Choroid plexus epithelial cell (primary cell): Measurements from ENCODE around the gene ELOF1.
A peak's percentile ranks its signal among the peaks of the same experiment; 100 is the strongest.
"Not testable (repeated sequence)": the region's sequence is repeated elsewhere in the genome, so short reads cannot be mapped to it uniquely, and the experiment has no call there.

Source experiments
- DNase-seq: peaks from one replicate; pipeline ENCODE4 v3.0.0-alpha.2; 2010; ENCODE audit warnings: low read depth
- H3K4me3 ChIP-seq: 2 replicates; pipeline ENCODE4 v1.5.1; 2011; ENCODE audit warnings: low read depth, mild to moderate bottlenecking, control low read depth, low read length, moderate library complexity
- TF ChIP-seq, protein P1 (sequence below): conservative IDR thresholded peaks from 2 replicates; pipeline ENCODE4 v1.5.1; 2011; ENCODE audit warnings: low read depth, mild to moderate bottlenecking, control low read depth, inconsistent platforms, low read length, moderate library complexity

The ELOF1 gene

DNA sequence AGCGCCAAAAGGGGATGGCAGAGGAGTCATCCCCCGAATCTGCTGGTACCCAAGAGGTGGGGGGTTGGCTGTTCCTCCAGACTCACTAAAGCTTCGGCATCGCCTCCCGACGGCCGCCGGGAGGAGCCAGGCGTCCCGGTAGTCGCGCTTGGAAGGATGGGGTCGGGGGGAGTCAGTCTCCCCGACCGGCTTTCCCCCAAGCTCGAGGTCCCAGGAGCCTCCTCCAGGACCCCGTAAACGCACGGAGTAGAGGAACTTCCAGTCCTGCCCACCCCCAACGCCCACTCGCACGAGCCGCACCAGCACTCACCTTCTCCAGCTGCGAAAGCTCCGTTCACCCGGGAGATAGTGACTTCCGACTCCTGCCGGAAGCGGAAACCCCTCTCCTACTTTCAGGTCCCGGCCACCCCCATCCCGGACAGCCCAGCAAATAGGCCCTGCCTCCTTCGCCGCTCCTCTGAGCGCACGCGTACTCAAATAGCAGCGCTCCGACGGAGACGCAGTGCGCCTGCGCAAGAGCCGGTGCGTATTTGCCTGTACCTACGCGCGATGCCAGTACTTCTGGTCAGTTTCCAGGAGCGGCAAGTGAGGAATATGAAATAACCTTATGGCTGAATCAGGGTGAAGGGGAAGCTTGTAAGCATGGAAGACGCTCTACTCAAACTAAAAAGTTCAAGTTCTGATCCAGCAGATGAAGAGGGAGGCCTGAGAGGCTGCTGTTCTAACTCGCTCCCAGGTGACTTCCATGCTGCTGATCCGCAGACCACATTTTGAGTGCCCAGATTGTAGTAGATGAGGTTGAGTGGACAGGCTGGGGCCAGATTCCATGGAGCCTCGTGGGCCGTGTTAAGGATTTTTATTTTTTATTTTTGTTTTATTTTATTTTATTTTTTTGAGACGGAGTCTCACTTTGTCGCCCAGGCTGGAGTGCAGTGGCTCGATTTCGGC lies at the start of gene ELOF1:
ELOF1 (minus strand) TSS at position 350 of the 948 bp plus-strand sequence. CDS start 4,883 bp downstream, outside the sequence.
- peak within 1 kb of the TSS; percentile 91 for H3K4me3 ChIP-seq
- DNase-seq, result peak; percentile 99
- TF ChIP-seq, protein P1, sequence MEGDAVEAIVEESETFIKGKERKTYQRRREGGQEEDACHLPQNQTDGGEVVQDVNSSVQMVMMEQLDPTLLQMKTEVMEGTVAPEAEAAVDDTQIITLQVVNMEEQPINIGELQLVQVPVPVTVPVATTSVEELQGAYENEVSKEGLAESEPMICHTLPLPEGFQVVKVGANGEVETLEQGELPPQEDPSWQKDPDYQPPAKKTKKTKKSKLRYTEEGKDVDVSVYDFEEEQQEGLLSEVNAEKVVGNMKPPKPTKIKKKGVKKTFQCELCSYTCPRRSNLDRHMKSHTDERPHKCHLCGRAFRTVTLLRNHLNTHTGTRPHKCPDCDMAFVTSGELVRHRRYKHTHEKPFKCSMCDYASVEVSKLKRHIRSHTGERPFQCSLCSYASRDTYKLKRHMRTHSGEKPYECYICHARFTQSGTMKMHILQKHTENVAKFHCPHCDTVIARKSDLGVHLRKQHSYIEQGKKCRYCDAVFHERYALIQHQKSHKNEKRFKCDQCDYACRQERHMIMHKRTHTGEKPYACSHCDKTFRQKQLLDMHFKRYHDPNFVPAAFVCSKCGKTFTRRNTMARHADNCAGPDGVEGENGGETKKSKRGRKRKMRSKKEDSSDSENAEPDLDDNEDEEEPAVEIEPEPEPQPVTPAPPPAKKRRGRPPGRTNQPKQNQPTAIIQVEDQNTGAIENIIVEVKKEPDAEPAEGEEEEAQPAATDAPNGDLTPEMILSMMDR, result peak; percentile 38

DNA sequence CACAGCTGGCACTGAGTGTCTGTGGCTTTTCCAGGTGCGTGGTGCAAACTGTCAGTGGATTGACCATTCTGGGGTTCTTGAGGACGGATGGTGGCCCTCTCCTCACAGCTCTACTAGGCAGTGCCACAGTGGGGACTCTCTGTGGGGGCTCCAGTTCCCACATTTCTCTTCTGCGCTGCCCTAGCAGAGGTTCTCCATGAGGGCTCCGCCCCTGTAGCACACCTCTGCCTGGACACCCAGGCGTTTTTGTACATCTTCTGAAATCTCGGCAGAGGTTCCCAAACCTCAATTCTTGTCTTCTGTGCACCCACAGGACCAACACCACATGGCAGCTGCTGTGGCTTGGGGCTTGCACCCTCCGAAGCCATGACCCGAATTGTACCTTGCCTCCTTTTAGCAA lies 47.5 kb upstream of the ELOF1 start:
- no peak for DNase-seq
- no peak overlapping the region for H3K4me3 ChIP-seq
- TF ChIP-seq, protein P1, result no peak

DNA sequence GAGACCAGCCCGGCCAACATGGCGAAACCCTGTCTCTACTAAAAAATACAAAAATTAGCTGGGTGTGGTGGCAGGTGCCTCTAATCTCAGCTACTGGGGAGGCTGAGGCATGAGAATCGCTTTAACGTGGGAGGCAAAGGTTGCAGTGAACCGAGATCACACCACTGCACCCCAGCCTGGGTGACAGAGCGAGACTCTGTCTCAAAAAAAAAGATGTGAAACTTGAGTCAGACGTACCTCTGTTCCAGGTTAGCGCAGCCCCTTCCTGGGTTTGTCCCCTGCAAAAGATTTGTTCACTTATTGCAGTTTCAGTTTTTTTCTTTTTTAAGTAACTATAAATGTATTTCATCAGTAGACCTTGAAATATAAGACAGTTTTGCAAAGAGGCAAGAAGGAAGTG lies 40.7 kb upstream of the ELOF1 start:
- H3K4me3 ChIP-seq, DNase-seq: not testable (repeated sequence)

DNA sequence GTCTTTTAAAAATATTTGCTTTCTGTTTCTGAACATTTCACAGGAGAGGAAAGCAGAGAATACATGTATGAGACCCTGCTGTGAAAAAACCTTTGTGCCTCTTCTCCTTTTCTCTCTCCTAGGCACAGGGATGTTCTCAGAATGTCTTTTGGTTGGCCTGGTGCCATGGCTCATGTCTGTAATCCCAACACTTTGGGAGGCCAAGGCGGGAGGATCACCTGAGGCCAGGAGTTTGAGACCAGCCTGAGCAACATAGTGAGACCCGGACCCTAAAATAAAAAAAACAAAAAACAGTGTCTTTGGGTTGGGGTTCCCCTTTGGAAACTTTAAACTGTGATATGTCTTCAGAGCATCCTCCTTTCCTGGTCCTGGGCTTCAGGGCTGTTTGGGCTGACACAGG lies 39.7 kb upstream of the ELOF1 start:
- TF ChIP-seq, protein P1, result no peak
- H3K4me3 ChIP-seq, result no peak overlapping the region
- DNase-seq, result no peak

DNA sequence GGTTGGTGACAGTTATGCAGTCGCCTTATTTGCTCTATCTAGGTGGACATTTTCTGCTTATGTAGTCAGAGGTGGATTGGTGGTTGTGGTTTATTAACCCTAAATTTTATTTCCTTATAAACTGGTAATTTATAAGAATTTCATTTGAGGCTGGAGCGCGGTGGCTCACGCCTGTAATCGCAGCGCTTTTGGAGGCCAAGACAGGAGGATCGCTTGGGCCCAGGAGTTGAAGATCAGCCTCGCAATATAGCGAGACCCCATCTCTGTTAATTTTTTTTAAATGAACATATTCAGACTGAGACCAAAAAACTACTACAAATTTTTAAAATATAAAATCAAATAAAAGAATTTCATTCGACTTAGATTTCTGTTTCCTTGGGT lies 39.1 kb upstream of the ELOF1 start:
- no peak for DNase-seq
- TF ChIP-seq, protein P1, result no peak
- H3K4me3 ChIP-seq, result peak overlapping the region; percentile 98

DNA sequence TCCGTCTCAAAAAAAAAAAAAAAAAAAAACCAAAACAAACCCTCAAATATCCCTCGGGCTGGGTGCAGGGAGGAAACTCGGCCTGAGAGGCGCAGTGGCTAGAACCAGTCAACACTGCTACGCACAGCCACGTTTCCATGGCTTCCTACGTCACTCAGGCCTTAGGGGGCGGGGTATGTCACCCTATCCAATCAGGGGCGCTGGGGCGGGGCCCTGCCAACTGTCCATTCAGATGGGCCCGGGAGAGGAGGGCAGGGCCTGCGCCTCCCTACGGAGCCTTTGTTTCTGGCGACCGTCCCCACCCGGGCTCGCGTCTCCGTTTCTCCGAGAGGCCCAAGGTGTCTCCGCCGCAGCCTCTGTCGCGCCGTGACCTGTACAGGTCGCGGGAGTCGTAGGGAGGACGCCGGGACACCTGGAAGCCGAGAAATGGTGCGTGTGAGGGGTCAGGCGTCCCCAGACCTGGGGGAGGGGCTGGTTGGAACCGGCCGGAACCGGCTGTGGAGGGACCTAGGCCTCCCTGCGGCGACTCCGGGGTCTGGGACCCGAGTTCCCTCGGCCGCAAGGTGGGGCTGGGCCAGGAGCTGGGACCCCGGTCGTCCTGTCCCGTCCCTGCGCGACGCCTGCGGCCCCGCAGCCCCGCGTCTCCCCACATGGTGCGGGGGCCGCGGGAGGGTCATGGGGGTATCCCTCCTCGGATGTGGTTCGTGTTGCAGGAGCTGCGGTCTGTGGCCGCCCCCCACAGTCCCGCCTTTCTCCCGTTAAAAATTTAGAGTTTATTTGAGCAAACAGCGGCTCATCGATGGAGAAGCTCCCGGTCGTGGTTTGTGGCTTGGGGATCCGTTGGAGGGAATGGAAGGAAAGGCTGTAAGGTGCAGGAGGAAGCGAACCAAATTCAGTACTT lies 38.4 kb upstream of the ELOF1 start, which contains the start of gene ZNF627:
ZNF627 (plus strand) TSS at position 282 of the 901 bp plus-strand sequence; CDS start at position 427, 145 bp downstream.
- H3K4me3 ChIP-seq, result peak within 1 kb of the TSS; percentile 98
- TF ChIP-seq, protein P1, result no peak
- peak; percentile 99 for DNase-seq

DNA sequence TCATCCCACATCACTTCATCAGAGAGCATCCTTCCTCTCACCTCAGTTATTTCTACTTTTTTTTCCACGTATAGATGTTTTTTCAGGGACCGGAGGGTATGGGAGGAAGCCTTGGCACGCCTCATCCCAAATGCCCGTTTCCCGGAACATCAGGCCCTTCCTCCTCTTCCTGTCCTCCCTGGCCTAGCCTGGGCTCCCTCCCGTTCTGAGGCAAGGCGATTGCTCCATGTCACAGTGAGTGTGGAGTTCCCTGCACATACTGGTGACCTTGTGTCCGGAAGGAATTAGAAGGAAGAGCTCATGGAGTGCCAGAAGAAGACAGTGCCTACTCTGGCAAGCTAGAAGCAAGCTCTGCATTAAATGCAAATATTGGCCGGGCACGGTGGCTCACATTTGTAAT lies 37.1 kb upstream of the ELOF1 start:
- no peak for DNase-seq
- TF ChIP-seq, protein P1, result no peak
- H3K4me3 ChIP-seq, result no peak overlapping the region
